GM15510 (cell line): ENCODE results near the gene VAC14.

Source experiments
- POLR2A ChIP-seq: IDR thresholded peaks from 3 replicates; pipeline ENCODE4 v1.6.1; 2011; ENCODE audit warnings: borderline replicate concordance; ENCODE audit not compliant: insufficient read length; ENCODE audit errors: extremely low read depth

The VAC14 gene

DNA sequence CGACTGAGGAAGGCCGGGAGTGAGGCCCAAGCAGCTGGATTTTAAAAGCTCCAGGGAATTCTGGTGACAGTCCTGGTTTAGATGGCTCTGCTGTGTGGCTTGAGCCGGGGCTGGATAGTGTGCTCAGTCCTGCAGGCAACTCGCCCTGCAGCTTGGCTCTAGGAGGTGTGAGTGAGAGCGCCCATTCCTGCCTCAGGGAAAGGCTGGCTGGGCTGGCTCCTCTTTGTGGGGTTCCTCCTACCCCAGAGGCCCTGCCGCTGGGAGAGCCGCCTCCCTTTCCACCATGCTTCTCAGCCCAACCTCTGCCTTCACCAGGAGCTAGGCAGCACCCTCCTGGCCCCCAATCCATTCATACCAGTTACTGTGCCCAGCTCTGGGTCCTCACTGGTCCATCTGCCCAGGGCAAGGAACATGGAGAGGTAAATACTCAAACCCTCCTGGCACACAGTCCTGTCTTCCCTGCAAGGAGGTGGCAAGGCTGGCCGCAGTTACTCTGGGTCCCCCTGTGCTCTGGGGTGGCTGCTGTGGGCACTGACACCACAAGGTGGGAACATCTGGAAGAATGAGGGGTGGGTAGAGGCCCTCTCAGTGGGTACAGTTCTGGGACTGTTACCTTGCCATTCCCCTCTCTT lies 47.1 kb downstream of the VAC14 start:
- no peak for TF ChIP-seq POLR2A

DNA sequence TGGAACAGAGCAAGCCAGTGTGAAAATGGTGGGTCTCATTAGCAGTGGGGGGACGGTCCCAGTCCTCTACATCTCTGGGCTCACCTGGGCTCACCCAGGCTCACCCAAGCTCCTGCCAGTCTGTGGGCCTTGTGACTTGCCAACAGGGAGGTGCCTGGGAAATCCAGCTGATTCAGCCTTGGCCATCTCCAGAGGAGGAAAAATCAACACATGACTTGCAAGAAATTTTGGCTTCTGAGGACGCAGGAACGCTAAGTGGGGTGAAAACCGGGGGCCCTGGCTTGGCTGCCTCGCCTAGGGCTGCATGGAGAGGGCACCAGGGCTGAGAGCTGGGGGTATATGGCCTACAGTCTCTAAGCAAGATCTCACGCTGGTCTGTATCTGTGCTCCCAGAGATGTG lies 47.7 kb downstream of the VAC14 start:
- no peak for TF ChIP-seq POLR2A

GRCh38 chr16:70752426-70752825 lies 48.5 kb downstream of the VAC14 start:
- TF ChIP-seq POLR2A = no peak

DNA sequence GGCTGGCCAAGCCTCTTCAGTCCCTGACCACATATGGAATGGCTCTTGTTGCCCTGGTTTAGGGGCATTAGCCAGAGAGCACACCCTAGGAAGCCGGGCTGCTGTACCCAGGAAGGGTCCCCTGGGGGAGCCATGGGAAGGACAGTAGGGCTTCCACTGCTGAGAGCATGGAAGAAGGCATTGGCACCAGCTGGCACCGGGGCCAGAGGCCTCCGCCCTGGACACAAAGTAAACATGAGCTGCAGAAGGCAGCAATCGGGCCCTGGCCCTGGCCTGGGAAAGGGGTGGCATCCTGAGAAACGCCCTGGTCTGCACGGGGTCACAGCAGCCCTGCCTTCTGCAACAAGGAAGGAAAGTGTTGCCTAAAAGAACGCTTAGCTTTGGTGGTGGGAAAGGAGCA lies 49.4 kb downstream of the VAC14 start:
- no peak for TF ChIP-seq POLR2A

- no peak for TF ChIP-seq POLR2A
Measured at GRCh38 chr16:70750893-70751467, 50.0 kb downstream of the VAC14 start.

GRCh38 chr16:70749681-70750601 lies 51.0 kb downstream of the VAC14 start:
- no peak for TF ChIP-seq POLR2A

- TF ChIP-seq POLR2A = no peak
Measured at GRCh38 chr16:70749006-70749678, 51.8 kb downstream of the VAC14 start.

GRCh38 chr16:70747703-70748631 lies 53.0 kb downstream of the VAC14 start:
- no peak for TF ChIP-seq POLR2A

GRCh38 chr16:70746708-70747424 lies 54.1 kb downstream of the VAC14 start:
- no peak for TF ChIP-seq POLR2A

- TF ChIP-seq POLR2A = no peak
Measured at GRCh38 chr16:70746040-70746707, 54.8 kb downstream of the VAC14 start.

DNA sequence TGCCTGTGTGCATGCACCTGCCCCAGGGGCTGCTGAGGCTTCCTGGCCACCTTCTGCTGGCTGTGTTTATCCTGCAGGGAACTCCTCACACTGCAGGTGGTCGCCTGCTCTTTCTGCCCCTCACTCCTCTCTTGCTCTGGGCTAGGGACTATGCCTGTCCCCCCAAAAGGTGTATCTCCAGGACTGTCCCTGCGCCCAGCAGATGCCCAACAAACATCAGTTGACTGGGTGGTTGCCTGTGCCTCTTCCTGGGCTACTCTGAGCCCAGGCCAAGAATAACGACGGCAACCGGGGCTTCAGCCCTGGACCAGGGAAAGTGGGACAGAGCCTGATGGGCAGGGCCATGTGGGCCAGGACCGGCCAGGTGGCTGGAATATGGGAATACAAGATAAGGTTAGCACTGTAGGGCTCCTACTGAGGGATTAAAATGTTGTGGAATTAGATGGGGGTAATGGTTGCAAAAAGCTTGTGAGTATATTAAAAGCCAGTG lies 55.4 kb downstream of the VAC14 start:
- TF ChIP-seq POLR2A = no peak

GRCh38 chr16:70744366-70744765 lies 56.6 kb downstream of the VAC14 start:
- no peak for TF ChIP-seq POLR2A

DNA sequence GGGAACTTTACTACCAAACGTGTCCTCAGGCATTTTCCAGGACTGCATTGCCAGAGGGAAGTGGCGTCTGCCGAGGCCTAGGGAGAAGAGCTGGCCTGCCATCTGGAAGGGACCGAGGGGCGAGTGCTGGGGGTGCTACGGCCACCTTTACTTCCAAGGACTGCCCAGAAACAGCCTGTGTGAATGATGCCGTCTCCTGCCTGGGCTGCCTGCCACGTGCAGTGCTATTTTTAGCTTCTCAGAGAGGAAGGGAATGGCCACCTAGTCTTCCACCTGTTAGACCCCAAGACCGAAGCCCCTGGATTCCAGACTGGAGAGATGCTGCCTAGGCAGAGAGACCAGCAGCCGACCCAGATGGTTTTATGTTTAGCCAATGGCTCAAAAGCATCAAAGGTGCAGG lies 57.2 kb downstream of the VAC14 start:
- no peak for TF ChIP-seq POLR2A
